ENCODE data around the gene RANBP1.

RANBP1 gene

DNA sequence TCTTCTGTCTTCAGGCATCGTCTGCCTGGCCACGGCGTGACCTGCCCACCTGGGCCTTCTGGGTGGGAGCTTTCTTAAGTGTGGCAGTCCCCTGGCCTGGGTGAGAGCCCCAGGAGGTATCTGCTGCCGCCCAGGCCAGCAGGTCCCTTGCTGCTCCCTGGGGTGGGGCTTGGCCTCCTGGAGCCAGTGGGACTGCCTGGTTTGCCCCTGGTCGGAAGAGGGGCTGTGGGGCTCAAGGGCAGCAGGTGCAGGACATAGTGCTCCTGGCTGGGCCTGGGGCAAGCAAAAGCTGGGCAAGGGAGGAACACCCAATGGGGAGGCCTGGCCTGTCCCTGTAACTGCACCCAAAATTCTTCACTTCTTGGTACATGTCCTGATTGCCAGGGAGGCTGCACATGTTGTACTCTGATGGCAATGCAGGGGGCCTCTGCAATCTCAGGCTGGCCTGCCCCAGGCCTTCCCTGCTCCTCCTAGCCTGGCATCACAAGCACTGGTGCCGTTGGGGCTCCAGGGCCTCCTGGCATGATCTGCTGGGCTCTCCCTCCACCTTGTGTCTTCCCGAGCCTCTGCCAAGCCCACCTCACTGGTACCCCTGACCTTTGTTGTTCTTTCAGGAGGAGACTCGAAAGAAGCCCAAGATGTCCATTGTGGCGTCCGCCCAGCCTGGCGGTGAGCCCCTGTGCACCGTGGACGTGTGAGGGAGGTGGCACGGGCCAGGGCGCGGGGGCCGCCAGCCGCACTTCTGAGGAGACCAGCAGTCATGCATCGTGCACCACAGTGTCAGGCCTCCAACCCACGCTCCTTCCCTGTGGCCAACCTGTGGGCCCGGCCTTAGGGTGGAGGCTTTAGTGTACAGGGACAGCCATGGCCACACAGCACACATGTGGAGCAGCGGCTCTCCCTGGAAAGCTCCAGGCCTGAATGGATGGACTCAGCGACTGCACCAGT, 6.2 kb upstream of the RANBP1 start:
- DNase-seq: no peak

DNA sequence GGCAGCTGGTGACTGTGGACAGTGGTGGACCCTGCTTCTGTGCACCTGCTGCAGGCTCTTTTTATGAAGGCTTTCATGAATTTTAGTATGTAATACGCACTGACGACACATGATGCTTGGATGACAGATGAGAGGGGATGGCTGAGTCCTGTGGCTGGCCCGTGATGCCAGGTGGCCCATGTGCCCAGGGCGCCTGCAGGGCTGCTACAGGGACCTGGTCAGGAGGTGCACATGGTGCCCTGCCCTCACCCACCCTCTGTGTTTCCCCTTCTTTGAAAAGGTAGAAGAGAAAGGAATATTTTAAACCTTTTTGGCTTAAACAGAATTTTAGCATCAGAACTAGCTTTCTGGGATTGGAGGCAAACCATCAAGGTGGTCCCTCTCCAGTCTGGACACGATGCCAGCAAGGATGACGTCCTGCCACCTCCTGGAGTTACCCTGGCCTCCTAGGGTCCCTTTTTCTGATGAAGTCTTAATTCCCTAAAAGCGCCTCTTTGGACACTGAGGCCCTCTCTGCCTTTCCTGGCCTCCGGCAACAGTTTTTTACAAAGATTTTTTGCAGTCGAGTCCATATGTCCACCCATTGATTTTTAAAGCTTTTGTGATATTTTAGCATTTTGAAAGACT, 5.4 kb upstream of the RANBP1 start:
- no peak for DNase-seq

GRCh38 chr22:20111045-20111688, 4.7 kb upstream of the RANBP1 start:
- no peak for DNase-seq

GRCh38 chr22:20111689-20112622, 3.9 kb upstream of the RANBP1 start:
- no peak for DNase-seq

GRCh38 chr22:20112623-20113511, 3.0 kb upstream of the RANBP1 start:
- no peak for DNase-seq

DNA sequence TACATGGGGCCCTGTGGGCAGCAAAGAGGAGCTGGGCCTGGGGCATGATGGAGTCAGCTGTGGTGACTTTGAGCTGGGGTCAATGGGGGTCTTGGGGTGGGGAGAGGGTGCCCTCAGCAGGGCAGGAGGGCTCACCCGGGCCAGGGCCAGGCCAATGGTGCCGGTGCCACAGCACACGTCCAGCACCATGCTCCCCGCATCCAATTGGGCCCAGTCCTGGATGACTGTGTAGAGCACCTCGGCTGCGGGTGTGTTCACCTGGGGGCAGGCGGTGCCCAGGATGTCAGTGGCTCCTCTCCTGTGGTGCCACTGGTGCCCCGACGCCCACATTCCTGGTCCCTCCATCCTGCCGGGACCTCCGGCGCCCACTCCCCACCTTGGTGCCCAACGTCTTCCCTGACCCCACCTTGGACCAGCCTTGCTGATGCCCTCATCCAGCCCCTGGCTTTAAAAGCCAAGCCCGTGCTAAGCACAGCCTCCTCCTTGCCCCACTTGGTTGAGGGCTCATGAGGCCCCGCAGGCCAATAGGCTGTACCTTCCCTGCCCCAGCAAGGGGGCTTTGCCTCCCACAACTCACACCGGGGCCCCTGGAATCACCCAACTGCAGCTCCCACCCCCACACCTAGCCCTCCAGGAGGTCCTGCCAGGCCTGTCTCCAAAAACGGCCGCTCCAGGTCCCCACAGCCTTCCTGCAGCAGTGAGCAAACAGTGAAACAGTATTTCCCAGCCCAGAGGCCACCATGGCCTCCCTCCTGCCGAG, 2.2 kb upstream of the RANBP1 start:
- DNase-seq: no peak

DNA sequence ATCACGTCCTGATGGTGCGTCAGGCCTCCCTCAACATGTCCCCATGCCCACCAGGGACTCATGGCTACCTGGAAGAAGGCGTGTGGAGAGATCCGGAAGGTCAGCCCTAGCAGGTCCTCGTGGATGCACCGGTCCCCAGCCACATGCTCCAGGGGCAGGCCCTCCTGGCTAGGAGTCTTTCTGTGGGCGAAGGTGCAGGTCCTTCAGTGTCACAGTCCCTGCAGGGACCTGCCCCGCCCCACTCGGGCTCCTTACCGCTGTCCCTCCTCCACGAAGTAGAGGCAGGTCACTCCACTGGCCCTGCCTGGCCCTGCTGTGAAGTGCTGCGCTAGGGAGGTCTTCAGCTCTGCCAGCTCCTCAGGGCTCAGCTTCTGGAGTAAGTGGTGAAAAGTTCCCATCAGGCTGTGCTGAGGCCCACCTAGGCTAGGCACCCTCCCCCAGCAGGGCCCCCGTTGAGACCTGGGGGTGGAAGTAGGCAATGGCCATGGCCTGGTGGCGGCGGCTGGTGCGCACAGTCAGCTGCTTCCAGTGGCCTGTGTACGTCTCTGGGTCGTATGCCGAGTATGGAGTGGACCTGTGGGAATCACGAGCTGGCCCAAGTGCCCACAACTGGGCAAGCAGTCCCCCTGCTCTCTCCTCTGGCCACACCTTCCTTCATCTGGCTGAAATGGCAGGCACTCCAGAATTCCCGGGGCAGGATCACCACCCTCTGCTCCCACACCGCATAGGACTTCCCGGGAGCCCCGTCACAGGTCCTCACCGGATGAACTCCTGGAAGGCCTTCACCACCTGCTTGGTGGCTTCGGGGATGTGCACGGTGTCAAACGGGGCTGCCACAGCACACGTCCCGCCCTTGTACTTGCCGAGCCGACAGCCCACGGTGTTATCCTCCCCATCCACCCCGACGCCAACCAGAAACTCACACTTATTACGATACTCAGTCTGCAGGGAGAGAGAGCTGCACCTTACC, 1.1 kb upstream of the RANBP1 start:
- DNase-seq: no peak

DNA sequence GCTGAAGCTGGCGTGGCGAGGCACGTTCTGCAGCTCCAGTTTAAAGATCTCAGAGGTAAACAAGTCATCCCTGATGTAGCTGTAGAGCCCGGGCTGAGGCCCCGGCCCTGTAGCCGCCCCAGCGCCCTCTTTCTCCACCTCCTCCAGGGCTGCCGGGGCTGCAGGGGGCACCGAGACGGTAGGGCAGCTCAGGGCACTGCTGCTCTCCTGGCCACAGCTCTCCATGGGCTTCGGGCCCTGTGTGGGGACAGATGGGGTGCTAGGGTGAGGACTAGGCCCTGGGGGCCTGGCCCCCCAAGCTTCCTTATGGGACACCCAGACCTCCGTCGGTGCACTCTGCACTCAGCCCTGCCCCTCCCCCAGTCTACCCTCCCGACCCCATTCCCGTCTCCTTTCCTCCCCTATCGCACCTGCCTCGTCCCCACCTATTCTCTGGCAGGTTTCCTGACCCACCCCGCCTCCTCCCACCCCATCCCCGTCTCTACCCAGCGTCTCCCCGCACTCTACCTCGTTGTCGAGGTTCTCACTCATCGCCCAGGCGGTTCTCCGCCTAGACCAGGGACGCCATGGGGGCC, 559 bp downstream of the RANBP1 start:
- no peak for DNase-seq

DNA sequence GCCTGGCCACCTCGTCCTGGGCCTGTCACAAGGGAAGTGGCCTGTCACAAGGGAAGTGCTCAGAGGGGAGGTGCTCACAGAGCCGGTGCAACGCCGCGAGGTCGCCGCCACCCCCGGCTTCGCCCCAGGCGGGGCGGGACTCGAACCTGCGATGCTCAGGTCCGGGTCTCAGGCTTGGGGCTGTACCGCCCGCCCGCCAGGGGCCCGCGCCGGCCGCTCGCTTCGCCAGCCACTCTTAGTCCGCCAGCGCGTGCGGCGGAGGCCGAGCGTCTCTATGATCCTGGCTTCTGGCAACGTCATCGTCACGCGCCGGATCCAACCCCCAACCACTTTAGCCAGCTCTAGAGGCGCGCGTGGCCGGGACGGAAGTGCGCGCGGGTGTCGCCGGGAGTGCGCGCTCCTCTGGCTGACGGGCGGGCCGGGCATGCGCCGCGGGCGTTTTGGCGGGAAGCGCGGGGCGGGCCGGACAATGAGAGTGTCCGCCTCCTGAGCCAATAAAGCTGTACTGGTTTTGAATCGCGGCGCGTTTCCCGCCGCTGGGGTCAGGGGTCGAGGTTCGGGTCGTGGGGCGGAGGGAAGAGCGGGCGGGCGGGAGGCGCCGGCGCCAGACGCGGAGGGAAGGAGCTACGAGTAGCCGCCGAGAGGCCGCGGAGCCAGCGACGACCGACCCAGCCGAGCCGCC, 1.2 kb downstream of the RANBP1 start, which contains the start of gene TRMT2A:
TSS of gene TRMT2A (minus strand) at position 276 of the 682 bp plus-strand sequence. CDS start 320 bp downstream, outside the sequence.
- DNase-seq: peak; percentile 95

DNA sequence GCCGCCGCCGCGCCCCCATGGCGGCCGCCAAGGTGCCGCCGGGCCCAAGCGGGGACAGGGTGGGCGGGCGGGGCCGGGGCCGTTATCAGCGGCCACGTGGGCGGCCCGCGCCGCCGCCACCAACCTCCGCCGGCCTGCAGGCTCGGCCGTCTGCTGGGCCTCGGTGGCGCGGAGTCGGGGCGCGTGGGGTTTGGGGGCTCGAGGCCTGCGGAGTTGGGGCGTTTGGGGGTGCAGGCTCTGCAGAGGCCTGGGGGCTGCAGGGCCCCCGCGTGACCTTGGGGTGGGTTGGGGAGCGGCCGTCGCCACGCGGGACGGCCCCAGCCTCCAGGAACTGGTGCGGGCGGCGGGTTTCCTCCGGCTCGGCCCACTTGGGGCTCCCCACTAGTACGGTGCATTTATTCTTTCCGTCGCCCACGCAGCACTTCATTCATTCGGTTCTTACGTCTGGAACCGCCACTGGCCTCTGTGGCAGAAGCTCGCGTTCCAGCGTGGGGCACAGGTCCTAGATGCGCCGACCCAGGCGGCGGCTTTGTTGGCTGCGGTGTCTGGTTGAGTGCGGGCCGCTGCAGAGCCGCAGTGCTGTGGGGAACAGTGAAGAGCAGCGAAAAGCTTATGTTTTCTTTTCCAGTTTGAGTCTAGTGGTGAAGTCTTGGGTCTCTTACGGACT, 1.9 kb downstream of the RANBP1 start:
- peak; percentile 46 for DNase-seq

DNA sequence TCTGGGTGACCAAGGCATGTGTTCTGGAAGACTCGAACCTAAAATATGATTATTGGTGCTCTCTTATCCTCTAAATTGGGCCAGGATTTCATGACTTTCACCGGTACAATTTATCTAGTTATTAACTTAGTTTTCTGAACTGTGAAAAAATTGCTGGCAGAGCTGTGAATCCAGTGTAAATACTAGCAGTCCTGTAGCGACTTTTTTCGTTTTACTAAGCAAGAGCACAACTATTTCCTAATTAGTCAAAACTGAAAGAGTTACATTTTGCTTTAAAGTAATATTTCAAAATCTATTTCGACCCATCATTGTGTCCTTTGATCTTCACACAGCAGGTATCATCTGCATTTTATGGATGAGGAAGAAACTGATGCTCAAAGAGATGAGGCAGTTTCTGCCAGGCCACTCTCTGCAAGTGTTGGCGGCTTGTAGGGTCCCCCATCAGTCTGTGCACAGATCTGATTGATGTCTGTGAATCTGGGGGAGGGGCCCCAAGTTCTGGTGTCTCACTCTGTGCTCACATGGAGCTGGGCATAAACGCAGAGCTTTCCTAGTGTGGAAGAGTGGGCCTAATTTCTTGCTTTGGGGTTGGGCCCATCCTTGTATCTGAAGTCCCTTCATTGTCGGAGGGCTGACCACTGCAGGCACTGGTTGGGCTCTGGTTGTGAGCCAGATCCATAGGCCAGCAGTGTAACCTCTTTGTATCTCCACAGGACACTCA, 2.6 kb downstream of the RANBP1 start:
- DNase-seq: no peak

DNA sequence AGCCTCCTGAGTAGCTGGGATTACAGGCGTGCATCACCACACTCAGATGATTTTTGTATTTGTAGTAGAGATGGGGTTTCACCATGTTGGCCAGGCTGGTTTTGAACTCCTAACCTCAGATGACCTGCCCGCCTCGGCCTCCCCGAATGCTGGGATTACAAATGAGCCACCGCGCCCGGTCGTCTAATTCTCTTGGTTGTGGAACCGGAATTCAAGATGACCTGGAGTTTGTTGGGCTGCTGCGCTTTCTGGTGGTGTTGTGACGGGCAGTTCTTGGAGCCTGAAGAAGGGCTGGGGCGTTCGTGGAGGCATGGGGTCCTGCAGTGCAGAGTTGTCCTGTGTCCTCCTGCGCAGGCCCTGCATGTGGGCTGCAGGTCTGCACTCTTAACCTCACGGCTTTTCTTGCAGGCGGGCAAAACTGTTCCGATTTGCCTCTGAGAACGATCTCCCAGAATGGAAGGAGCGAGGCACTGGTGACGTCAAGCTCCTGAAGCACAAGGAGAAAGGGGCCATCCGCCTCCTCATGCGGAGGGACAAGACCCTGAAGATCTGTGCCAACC, 6.0 kb downstream of the RANBP1 start:
- no peak for DNase-seq

DNA sequence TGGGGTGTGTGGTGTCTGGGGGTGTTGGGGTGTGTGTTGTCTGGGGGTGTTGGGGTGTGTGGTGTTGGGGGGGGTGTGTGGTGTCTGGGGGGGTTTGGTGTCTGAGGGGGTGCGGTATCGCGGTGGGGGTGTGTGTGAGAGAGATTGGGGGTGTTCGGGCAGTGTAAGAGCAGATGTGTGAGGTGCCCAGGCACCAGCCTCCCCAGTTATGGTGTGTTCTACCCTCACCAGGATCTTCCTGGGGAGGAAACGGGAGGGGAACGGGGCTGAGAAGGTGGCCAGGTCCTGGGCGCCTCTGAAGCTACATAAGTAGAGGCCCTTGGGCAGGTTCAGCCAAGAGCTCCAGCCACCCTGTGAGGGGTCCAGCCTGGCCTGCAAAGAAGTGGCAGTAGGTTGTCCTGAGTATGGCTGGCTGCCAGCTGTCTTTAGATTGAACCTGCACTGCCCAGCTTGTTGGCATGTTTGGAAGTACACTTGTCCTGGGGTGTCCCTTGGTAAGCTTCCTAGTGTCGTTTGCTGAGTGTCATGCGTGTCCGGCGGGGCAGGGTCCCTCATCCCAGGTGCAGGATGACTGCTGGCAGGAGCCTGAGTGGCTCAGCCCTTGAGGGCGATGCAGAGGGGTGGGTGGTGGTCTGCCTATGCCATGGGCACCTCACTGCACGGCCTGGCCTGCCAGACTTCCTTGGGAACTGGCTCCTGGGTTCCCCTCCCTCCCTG, 7.6 kb downstream of the RANBP1 start:
- no peak for DNase-seq

DNA sequence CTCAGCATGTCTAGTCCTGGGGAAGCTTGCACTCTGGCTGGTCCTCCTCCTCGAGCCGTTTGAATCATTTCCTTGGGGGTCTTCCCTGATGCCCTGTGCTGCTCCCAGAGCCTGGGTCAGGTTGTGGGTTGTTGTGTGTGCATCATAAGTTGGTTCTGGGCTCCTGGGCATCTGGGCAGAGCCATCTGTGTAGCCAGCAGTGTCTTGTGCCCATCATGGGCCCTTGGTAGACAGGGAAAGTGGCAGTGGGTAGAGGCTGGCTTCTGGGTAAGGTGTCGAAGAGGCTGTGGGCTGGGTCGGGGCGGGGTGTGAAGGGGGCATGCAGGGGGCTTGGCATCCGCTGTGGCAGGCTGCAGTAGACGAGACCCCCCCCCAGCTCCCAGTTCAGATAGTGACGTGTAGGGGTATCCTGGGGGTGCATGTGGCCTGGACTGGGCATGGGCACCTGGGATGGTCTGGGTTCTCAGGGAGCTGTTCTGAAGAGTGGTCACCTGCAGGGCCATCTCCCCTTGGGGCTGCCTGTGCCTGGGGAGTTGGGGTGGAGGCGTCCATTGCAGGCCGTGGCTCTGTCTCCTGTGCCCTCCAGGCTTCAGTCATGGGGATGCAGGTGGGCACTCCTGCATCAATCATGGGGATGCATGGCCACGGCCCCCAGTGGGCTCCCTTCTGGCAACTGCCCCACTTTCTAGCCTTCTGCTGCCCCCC, 8.3 kb downstream of the RANBP1 start:
- no peak for DNase-seq

All from T-helper 9 cell (primary cell).